ENCODE measurements around the gene CORO2A.
"Not testable (repeated sequence)": the region's sequence is repeated elsewhere in the genome, so short reads cannot be mapped to it uniquely, and the experiment has no call there.

Gene CORO2A

DNA sequence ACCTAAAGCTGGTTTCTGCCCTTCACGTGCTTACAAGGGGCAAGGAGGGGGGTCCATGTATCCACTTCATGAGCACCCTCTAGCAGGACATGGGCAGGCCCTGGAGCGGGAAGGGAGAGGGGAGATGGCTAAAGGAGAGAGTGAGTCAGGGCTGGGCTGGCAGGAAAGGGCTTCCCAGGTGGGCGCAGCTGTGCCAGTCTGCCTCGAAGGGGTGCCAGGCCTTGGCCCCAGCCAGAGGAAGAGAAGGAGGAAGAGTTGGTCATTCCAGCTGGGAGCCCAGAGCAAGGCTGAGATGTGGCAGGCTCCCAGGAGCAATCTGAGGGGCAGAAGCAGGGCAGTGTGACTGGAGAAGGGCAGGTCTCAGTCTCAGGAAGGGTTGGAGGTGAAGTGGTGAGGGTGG, 98.1 kb downstream of the CORO2A start:
- H3K4me1 Mint-ChIP-seq (ENCODE audit: low read depth), result peaks cover 71% of the 10 kb centered on the region
- no peaks in the 10 kb centered on the region for H3K9me3 Mint-ChIP-seq (ENCODE audit: low read depth)
- H3K27ac Mint-ChIP-seq, result peak overlapping the region; percentile 73
- no peak overlapping the region for H3K4me3 Mint-ChIP-seq
- H3K27me3 Mint-ChIP-seq, result no peaks in the 10 kb centered on the region
- H3K36me3 Mint-ChIP-seq, result peaks cover 24% of the 10 kb centered on the region

DNA sequence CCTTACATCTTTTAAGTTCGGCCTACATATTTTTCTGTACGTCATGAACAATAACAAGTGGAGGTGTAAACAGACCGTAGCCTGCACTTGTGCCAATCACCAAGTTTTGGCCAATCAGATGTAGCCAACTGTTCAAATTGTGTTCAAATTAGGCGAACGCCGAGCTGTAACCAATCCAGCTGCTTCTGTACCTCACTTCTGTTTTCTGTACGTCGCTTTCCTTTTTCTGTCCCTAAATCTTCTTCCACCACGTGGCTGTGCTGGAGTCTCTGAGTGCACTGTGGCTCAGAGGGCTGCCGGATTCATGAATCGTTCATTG, 99.9 kb downstream of the CORO2A start:
- Mint-ChIP-seq H3K36me3 (peaks cover 24% of the 10 kb centered on the region), H3K4me3 (peak overlapping the region; percentile 62), H3K4me1 (ENCODE audit: low read depth) (peaks cover 58% of the 10 kb centered on the region), H3K27me3 (no peaks in the 10 kb centered on the region), H3K9me3 (ENCODE audit: low read depth) (no peaks in the 10 kb centered on the region), H3K27ac (peak overlapping the region; percentile 92)

DNA sequence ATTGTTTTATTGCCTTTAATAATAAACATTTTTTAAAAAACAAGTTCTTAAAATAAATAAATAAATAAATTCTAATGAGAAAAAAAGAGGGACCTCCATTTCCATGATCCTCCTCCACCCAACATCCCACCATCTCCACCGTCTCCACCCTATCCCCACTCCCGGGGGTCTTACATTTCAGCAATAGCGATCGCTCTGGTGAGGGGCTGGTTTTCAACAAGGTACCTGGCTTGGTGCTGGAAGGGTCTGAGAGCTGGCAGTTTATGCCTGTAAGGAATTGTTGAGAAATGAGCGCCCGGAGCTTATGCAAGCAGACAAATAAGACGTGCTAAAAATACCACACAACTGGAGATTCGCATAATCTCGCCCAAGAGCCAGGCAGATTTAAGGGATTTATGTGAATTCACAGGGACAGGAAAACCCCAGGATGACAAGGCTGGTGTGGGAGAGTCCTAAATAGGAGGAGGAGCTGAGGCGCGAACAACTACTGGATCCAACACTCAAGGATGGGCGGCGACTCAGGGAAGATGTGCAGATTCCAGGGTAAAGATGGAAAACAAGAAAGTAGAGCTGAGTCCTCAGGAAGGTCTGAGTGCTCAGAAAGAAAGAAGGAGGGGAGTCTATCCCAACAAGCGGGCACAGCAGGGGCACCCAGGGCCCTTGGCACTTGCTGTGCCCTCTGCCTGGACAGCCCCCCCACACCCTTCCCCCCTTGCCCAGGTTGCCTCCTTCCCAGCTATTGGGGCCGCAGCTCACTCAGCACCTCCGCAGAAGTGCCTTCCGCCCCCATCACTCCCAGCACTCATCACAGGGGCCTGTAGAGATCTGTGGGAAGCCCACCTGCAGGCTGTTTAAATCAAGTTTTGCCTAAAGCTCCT, 100.5 kb downstream of the CORO2A start:
- H3K27me3 Mint-ChIP-seq, result no peaks in the 10 kb centered on the region
- peaks cover 20% of the 10 kb centered on the region for H3K36me3 Mint-ChIP-seq
- H3K4me1 Mint-ChIP-seq (ENCODE audit: low read depth), result peaks cover 55% of the 10 kb centered on the region
- H3K4me3 Mint-ChIP-seq, result peak overlapping the region; percentile 62
- H3K27ac Mint-ChIP-seq, result peak overlapping the region; percentile 92
- H3K9me3 Mint-ChIP-seq (ENCODE audit: low read depth), result no peaks in the 10 kb centered on the region

DNA sequence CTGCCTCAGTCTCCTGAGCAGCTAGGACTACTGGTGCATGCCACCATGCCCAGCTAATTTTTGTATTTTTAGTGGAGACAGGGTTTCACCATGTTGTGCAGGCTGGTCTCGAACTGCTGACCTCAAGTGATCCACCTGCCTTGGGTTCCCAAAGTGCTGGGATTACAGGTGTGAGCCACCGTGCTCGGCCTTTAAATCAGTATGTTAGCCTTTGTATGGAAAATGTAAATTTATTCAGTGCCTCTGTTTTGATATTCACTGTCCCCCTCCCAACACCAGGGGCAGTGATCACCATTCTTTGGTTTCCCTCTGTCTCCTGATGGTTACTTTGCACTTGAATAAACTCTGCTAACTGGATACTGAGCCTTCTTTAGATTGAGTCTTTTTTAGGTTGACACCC, 101.8 kb downstream of the CORO2A start:
- H3K4me3 Mint-ChIP-seq; H3K9me3 Mint-ChIP-seq (ENCODE audit: low read depth); H3K27me3 Mint-ChIP-seq; H3K27ac Mint-ChIP-seq: not testable (repeated sequence)
- Mint-ChIP-seq H3K4me1 (ENCODE audit: low read depth) (peaks cover 52% of the 10 kb centered on the region), H3K36me3 (peaks cover 23% of the 10 kb centered on the region)

DNA sequence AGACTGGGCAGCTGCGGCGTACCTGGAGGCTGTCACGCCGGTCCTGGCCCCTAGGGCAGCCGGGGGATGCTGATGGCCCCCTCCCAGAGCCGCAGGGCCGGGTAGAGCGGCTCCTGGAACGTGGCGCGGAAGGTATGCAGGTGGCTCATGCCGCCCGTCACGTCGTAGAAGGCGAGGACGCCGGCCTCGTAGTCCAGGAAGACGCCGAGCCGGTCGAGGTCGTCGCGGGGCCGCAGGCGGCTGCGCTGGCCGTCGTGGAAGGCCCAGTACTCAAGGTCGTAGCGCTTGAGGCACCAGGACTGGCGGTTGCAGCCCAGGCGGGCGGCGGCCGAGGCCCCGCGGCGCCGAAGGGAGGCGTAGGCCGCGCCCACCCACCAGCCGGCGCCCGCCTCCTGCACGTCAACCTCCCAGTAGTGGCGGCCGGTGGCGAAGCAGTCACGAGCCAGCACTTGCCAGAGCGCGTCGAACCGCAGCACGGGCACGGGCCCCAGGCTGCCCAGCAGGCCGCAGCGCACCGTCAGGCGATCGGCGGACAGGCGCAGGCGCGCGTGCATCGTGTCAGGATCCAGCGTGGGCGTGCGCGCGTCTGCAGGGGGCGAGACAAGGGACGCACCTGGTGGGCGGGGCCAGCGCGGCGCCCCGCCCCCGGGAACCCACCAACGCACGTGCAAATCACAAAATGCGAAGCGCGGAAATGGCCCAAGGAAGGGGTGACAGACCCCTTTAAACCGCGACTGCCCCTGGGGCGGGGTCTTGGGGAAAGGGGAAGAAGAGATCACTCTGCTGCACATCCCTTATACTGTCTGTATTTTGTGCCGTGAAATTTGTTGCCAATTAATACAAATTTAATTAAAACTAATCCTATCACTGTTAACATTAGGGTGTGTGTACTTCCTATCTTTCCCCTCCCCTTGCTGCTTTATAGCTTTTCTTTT, 104.8 kb downstream of the CORO2A start:
- H3K27ac Mint-ChIP-seq, result no peak overlapping the region
- H3K27me3 Mint-ChIP-seq, result no peaks in the 10 kb centered on the region
- H3K4me1 Mint-ChIP-seq (ENCODE audit: low read depth), result peaks cover 40% of the 10 kb centered on the region
- peaks cover 16% of the 10 kb centered on the region for H3K36me3 Mint-ChIP-seq
- no peak overlapping the region for H3K4me3 Mint-ChIP-seq
- no peaks in the 10 kb centered on the region for H3K9me3 Mint-ChIP-seq (ENCODE audit: low read depth)

DNA sequence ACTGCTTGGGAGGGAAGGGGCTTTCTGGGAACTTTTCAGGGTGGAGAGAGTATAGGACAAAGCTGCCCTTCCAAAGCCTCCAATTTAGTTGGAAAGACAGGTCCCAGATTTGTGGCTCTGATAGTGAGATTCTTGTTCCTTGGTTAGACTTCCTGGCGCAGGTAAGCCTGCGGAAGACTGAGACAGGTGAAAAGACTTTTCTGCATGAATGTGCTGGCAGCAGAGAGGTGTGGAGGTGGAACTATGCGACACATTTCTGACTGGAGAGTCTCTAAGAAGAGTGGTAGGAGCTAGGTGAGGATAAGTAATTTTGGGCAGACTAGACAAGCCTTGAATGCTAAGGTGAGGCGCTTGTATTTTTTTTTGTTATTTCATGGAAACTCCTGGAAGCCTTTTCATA, 106.0 kb downstream of the CORO2A start:
- peak overlapping the region; percentile 70 for H3K4me3 Mint-ChIP-seq
- no peaks in the 10 kb centered on the region for H3K27me3 Mint-ChIP-seq
- no peaks in the 10 kb centered on the region for H3K9me3 Mint-ChIP-seq (ENCODE audit: low read depth)
- H3K27ac Mint-ChIP-seq, result peak overlapping the region; percentile 73
- H3K36me3 Mint-ChIP-seq, result peaks cover 12% of the 10 kb centered on the region
- peaks cover 43% of the 10 kb centered on the region for H3K4me1 Mint-ChIP-seq (ENCODE audit: low read depth)

DNA sequence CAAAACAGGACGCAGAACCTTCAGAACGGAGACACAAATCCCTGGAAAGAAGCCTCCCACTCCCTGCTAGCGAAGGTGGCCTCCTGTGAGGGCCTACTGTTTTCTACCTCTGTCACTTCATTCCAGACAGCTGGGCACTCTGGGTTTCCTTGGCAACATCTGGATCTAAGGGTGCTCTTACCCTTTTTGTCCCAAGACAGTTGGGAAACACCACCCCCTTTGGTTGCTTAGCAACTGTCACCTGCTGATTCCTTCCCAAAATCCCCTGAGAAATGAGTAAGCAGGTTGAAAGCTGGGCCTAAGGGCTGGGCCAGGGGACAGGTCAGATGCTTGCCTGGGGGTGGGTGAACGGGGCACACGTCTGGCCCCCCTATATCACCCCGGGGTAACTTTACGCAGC, 106.5 kb downstream of the CORO2A start:
- peaks cover 12% of the 10 kb centered on the region for H3K36me3 Mint-ChIP-seq
- H3K4me3 Mint-ChIP-seq, result no peak overlapping the region
- H3K27me3 Mint-ChIP-seq, result no peaks in the 10 kb centered on the region
- H3K9me3 Mint-ChIP-seq (ENCODE audit: low read depth), result no peaks in the 10 kb centered on the region
- peak overlapping the region; percentile 73 for H3K27ac Mint-ChIP-seq
- H3K4me1 Mint-ChIP-seq (ENCODE audit: low read depth), result peaks cover 48% of the 10 kb centered on the region

DNA sequence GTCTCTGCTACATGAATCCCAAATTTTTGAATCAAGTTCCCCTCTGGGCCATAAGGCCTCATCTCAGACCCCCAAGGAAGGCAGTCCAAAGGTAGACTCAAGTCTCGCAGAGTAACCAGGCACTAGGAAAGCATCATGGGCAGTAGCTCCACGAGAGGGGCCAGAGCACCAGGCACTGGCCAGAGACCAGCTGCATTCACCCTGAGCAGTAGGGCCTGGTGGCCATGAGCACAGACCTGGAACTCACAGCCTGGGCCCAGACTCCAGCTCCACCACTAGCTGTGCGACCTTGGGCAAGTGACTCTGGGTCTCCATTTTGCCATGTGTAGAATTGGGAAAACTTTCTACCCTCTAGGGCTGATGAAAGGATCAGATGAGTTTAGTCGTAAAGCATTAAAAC, 107.4 kb downstream of the CORO2A start:
- Mint-ChIP-seq H3K27ac (no peak overlapping the region), H3K9me3 (ENCODE audit: low read depth) (no peaks in the 10 kb centered on the region), H3K4me3 (no peak overlapping the region), H3K27me3 (no peaks in the 10 kb centered on the region), H3K36me3 (peaks cover 12% of the 10 kb centered on the region), H3K4me1 (ENCODE audit: low read depth) (peaks cover 48% of the 10 kb centered on the region)

DNA sequence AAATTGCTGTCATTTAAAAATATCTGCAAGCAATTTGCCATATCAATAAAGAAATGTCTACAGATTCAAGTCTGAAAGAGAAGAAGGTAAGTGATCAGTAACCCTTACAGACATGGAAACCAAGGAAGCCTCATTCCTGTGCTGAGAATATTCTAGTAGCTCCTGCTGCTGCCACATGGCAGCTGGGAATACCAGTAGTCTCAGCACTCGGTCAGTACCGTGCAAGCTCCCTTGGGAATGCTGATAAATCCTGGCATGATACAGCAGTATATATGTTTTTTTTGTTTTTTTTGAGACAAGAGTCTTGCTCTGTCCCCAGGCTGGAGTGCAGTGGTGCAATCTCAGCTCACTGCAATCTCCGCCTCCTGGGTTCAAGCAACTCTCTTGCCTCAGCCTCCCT, 108.0 kb downstream of the CORO2A start:
- peaks cover 42% of the 10 kb centered on the region for H3K4me1 Mint-ChIP-seq (ENCODE audit: low read depth)
- no peak overlapping the region for H3K4me3 Mint-ChIP-seq
- H3K9me3 Mint-ChIP-seq (ENCODE audit: low read depth), result no peaks in the 10 kb centered on the region
- no peaks in the 10 kb centered on the region for H3K27me3 Mint-ChIP-seq
- H3K27ac Mint-ChIP-seq, result no peak overlapping the region
- H3K36me3 Mint-ChIP-seq, result peaks cover 11% of the 10 kb centered on the region

DNA sequence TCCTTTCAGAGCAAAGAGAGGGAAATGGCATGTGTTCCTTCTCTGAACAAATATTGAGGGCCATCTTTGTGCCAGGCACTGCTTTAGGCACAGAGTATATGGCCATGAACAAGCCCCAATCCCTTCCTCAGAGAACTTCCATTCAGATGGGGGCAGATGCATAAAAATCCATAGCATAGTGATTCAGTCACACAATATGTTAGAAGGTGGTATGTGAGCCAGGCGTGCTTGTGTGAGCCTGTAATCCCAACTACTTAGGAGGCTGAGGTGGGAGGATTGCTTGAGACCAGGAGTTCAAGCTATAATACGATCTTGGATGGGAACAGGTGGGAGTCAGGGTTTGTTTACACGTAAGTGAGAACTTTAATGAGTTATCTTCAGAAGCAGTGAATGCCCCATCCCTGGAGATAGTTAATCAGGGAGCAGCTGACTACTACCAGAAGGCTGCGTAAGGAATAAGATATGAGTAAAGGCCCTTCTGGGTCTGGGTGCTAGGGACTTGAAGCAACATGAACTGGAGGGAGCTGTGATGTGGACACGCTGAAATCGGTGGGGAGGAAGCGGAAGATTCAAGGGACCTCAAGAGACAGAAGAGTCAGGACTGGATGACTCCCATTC, 108.8 kb downstream of the CORO2A start:
- peaks cover 43% of the 10 kb centered on the region for H3K4me1 Mint-ChIP-seq (ENCODE audit: low read depth)
- H3K36me3 Mint-ChIP-seq, result peaks cover 11% of the 10 kb centered on the region
- peak overlapping the region; percentile 65 for H3K27ac Mint-ChIP-seq

DNA sequence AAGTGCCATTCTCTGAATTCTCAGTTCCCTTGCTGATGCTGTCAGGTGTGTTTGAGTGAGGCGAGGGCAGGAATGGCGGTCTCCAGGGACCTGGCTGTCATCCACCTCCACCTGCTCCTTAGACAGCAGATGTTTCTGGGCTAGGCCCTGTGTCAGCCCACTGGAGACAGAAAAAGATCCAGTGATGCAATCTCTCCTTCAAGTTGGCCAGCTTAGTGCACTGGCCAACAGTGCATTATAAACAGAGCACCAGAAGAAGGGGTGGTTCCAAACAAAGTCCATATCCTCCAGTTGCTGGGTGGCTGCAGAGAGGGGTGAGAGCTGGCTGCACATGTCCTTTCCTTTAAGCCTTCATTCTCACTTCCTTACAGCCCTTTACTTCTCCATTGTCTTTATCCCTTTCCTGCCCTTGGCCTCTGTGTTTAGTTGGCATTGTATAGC, 109.4 kb downstream of the CORO2A start:
- peaks cover 11% of the 10 kb centered on the region for H3K36me3 Mint-ChIP-seq
- H3K27me3 Mint-ChIP-seq, result no peaks in the 10 kb centered on the region
- peak overlapping the region; percentile 84 for H3K27ac Mint-ChIP-seq
- no peak overlapping the region for H3K4me3 Mint-ChIP-seq
- peaks cover 42% of the 10 kb centered on the region for H3K4me1 Mint-ChIP-seq (ENCODE audit: low read depth)
- H3K9me3 Mint-ChIP-seq (ENCODE audit: low read depth), result no peaks in the 10 kb centered on the region

More for the DNA sequence above, 108.8 kb downstream of the CORO2A start:
- Mint-ChIP-seq H3K4me3 (no peak overlapping the region), H3K27me3 (no peaks in the 10 kb centered on the region), H3K9me3 (ENCODE audit: low read depth) (no peaks in the 10 kb centered on the region)

DNA sequence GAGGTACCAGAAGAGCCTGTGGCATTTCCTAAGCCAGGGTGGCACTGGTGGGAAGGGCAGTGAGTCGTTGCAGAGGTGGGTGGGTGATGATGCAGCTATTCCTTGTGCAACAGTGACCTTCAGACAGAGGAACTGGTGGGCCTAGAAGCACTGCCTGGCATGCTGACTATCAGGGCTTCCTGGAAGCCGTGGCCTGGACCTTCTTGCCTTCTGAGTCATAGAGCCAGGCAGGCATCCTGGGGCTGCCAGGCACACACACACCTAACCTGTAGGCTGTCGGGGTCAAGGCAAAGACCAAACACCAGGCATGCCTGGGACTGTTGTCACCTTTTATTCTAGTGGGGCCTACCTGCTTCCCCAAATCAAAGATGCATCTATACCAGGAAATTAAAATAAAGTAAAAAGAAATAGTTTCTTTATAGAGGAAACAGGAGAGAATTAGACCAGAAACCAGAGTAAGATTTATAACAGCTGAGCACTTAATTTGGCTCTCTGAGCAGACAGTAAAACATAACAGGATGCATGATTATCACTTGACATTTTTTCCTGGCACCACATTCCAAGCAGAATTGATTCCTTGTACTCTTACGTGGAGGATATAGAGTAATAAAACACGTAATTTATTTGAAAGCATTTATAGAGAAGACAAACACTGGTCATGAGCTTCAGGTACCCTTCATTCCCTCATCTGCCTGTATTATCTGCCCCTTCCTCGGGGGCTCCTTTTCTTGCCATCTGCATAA, 110.8 kb downstream of the CORO2A start:
- Mint-ChIP-seq H3K4me3 (no peak overlapping the region), H3K9me3 (ENCODE audit: low read depth) (no peaks in the 10 kb centered on the region), H3K27me3 (no peaks in the 10 kb centered on the region), H3K27ac (peak overlapping the region; percentile 84), H3K36me3 (peaks cover 12% of the 10 kb centered on the region), H3K4me1 (ENCODE audit: low read depth) (peaks cover 46% of the 10 kb centered on the region)

DNA sequence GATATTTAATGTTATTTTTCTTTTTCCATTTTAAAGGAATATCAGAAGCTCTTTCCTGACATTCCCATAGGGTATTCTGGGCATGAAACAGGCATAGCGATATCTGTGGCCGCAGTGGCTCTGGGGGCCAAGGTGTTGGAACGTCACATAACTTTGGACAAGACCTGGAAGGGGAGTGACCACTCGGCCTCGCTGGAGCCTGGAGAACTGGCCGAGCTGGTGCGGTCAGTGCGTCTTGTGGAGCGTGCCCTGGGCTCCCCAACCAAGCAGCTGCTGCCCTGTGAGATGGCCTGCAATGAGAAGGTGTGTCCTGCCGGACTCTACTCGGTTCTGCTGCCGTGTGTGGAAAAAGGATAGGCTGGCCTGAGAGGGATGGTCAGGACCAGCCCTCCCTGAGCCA, 111.7 kb downstream of the CORO2A start:
- Mint-ChIP-seq H3K27me3 (no peaks in the 10 kb centered on the region), H3K27ac (peak overlapping the region; percentile 84), H3K9me3 (ENCODE audit: low read depth) (no peaks in the 10 kb centered on the region), H3K36me3 (peaks cover 9% of the 10 kb centered on the region), H3K4me1 (ENCODE audit: low read depth) (peaks cover 50% of the 10 kb centered on the region), H3K4me3 (no peak overlapping the region)

DNA sequence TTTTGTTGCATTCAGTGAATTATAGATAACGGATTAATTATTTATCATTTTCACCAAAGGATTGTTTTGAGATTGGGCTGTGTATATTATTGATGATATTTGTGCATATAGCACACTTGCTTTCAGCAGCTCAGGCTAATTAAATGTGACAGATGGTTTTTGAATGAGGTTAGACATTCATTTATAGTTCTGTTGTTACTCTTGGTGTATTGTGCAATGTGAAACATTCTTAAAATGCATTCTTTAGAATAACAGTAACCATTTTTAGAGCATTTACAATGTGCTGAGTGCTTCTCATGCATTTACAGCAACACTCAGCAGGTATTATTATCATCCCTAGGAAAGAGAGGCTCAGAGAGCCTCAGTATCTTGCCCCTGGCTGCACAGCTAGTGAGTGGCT, 112.1 kb downstream of the CORO2A start:
- H3K27me3 Mint-ChIP-seq, result no peaks in the 10 kb centered on the region
- no peaks in the 10 kb centered on the region for H3K9me3 Mint-ChIP-seq (ENCODE audit: low read depth)
- H3K4me3 Mint-ChIP-seq, result no peak overlapping the region
- no peak overlapping the region for H3K27ac Mint-ChIP-seq
- H3K4me1 Mint-ChIP-seq (ENCODE audit: low read depth), result peaks cover 55% of the 10 kb centered on the region
- H3K36me3 Mint-ChIP-seq, result peaks cover 9% of the 10 kb centered on the region

All from activated naive CD8-positive, alpha-beta T cell (primary cell).